ENCODE results near the gene LRRFIP1. TPM values are rescaled to one million over a fixed set of nuclear protein-coding genes. Genes with fewer than 3 reads are reported as not detected.

Gene LRRFIP1
- total and polyA plus RNA-seq, 2 of the 13 experiments (the other 11 are each of a cell fraction or from before 2014, with no cell fraction given), result 15.9 to 40.5 TPM

DNA sequence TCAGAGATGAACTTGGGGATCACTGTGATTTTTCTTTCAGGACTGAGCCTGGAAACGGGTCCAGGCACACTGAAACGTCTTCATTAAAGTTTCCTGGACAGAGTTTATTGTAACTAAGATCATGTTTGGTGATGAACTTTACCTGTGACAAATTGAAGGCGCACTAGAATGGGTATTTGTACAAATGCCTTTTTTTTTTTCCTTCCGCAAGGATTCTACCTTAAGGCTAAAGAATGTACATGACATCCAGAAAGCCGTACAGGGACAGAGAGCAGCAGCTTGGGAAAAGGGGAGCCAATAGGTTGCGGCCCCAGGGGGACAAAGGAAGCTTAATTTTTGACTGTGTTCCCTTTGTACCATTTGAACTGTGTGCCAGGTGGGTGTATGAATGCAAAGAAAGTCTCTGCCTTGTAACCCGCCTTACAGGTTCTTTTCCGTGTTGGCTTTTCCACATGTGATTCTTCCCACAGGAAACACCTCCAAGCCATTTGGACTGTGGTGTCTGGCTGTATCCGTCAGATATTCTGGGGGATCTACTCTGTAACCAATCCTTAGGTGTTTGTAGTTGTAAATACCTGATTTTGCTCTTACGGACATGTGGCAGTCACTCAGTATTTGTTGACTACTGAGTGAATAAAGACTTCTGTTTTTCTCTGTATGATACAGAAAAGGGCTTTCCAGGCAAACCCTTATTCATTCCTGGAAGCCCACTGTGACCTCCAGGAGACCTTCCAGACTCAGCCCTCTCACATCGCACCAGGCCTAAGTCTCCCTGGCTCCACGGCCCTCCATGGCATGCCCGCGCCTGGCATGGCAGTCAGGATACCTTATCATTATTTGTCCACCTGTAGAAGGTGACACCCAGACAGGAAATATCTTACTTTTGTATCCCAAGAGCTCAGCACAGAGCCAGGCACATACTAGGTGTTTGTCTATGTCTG lies 1.1 kb downstream of the LRRFIP1 start (continued):
- TF ChIP-seq, protein P1, sequence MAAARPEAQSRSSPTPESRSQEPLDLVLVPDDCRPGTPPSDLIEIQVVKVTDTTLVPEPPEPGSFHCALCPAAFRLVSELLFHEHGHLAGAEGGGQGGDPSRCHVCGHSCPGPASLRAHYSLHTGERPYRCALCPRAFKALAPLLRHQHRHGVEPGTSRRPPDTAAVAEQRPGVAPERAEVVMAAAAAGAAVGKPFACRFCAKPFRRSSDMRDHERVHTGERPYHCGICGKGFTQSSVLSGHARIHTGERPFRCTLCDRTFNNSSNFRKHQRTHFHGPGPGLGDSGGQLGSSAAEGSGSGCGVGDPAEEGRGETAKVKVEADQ (CRISPR knock-in tag; IDR thresholded peaks at IDR 0.05; ENCODE audit: borderline replicate concordance), result no peak
- TF ChIP-seq NBN (conservative IDR thresholded peaks at IDR 0.05) (no peak), ZFX (CRISPR knock-in tag; IDR thresholded peaks at IDR 0.05; ENCODE audit: low read depth) (no peak; the same call in 1 of the 2 replicates), GLI4 (CRISPR knock-in tag; IDR thresholded peaks at IDR 0.05; ENCODE audit: borderline replicate concordance) (no peak), ETV5 (CRISPR knock-in tag; IDR thresholded peaks at IDR 0.05; ENCODE audit: borderline replicate concordance) (0 out of 2 replicates have a peak, but pooled peaks have one; percentile 7), MTA3 (CRISPR knock-in tag; IDR thresholded peaks at IDR 0.05) (no peak), ZMYM3 (CRISPR knock-in tag; IDR thresholded peaks at IDR 0.05) (no peak), SAP130 (CRISPR knock-in tag; IDR thresholded peaks at IDR 0.05; ENCODE audit: low read depth) (no peak), DNMT1 (CRISPR knock-in tag; IDR thresholded peaks at IDR 0.05) (no peak)
- TF ChIP-seq, protein P2, sequence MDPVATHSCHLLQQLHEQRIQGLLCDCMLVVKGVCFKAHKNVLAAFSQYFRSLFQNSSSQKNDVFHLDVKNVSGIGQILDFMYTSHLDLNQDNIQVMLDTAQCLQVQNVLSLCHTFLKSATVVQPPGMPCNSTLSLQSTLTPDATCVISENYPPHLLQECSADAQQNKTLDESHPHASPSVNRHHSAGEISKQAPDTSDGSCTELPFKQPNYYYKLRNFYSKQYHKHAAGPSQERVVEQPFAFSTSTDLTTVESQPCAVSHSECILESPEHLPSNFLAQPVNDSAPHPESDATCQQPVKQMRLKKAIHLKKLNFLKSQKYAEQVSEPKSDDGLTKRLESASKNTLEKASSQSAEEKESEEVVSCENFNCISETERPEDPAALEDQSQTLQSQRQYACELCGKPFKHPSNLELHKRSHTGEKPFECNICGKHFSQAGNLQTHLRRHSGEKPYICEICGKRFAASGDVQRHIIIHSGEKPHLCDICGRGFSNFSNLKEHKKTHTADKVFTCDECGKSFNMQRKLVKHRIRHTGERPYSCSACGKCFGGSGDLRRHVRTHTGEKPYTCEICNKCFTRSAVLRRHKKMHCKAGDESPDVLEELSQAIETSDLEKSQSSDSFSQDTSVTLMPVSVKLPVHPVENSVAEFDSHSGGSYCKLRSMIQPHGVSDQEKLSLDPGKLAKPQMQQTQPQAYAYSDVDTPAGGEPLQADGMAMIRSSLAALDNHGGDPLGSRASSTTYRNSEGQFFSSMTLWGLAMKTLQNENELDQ (CRISPR knock-in tag; IDR thresholded peaks at IDR 0.05; ENCODE audit: borderline replicate concordance), result no peak

Data from HepG2 (cell line).